Stomach (tissue), 9 donors: ENCODE data around the gene CFAP61. TPM values are rescaled to one million over a fixed set of nuclear protein-coding genes. Genes with fewer than 3 reads are reported as not detected.

ENCODE experiments used
- DNase-seq, 2 donors: peaks; one replicate each; pipeline versions ENCODE4 v3.0.0 to v3.0.0-alpha.2; 2013 to 2019
- H3K27ac ChIP-seq, 5 donors: fragments of 200-600 bp in 4 of 5; sonication (generic) in 4 of 5; one replicate each; pipeline ENCODE4 v1.5.1; 2013 to 2019; ENCODE audit warnings: mild to moderate bottlenecking in 1 of 5, moderate library complexity in 1 of 5
- H3K27me3 ChIP-seq, 3 donors: fragments of 200-600 bp; sonication (generic); one replicate each; pipeline ENCODE4 v1.5.1; 2017 to 2019; ENCODE audit warnings: mixed run types in 1 of 3
- H3K36me3 ChIP-seq, 4 donors: fragments of 200-600 bp; sonication (generic); 1 replicate in 3 of 4; 2 replicates in 1 of 4; pipeline ENCODE4 v1.5.1; 2016 to 2019
- H3K4me1 ChIP-seq, 4 donors: fragments of 200-600 bp; sonication (generic); one replicate each; pipeline ENCODE4 v1.5.1; 2016 to 2019
- H3K4me3 ChIP-seq, 4 donors: fragments of 200-600 bp; sonication (generic) in 3 of 4; one replicate each; pipeline ENCODE4 v1.5.1; 2016 to 2019; ENCODE audit warnings: mild to moderate bottlenecking in 1 of 4
- H3K9me3 ChIP-seq, 4 donors: fragments of 200-600 bp; sonication (generic); one replicate each; pipeline ENCODE4 v1.5.1; 2016 to 2019
- EP300 ChIP-seq: sonication (generic); formaldehyde crosslinking; IDR thresholded peaks from one replicate; pipeline ENCODE4 v1.6.1; 2017; ENCODE audit warnings: antibody characterized with exemption
- POLR2A ChIP-seq, 4 donors: fragments of 450-650 bp; IDR thresholded peaks; one replicate each; pipeline ENCODE4 v1.6.1; 2016; ENCODE audit warnings: antibody characterized with exemption in 4 of 4, control low read depth in 2 of 4, mild to moderate bottlenecking in 1 of 4, moderate library complexity in 1 of 4
- POLR2AphosphoS5 ChIP-seq, 3 donors: sonication (generic); formaldehyde crosslinking; IDR thresholded peaks; one replicate each; pipeline ENCODE4 v1.6.1; 2016; ENCODE audit warnings: antibody characterized with exemption in 3 of 3
- WGBS, 5 donors: extraction: QIAGEN DNeasy Blood & Tissue Kit in 3 of 5; methylation state at CpG; one replicate each; pipeline versions ENCODE4 v1.1.5 to v1.1.7; 2013 to 2018; 5-methylcytosine and 5-hydroxymethylcytosine counted together
- intact Hi-C: fragments of 100-400 bp; cut with DNase I; formaldehyde crosslinking; loops from one replicate; pipeline ENCODE4 v1.15.1; 2023; ENCODE audit warnings: low total_unique reads
- polyA plus RNA-seq, 3 donors: library from polyadenylated mRNA; stranded (reverse); fragments of 200-250 nt; gene quantifications; one replicate each; pipeline ENCODE4 v1.2.3, GENCODE V29; 2013
- total RNA-seq, 5 donors: library from RNA; depleted of rRNA; stranded (reverse); fragments of >200 nt; gene quantifications; one replicate each; pipeline versions ENCODE4 v1.1.0 to v1.2.3, GENCODE V29; 2014 to 2016
- TF ChIP-seq, protein P1 (sequence below), 7 experiments: fragments of 450-650 bp in 4 of 7; fragments of 200-600 bp in 3 of 7; sonication (generic) in 3 of 7; IDR thresholded peaks; one replicate each; pipeline ENCODE4 v1.5.1; 2016 to 2019; ENCODE audit warnings: antibody characterized with exemption in 7 of 7, control low read depth in 2 of 7, mild to moderate bottlenecking in 1 of 7
- donor health status: healthy with polysubstance abuse.
- donor health status: Bipolar disorder and iron deficiency.
- donor health status: healthy.

The CFAP61 gene
- total and polyA plus RNA-seq, 8 donors, result not detected

DNA sequence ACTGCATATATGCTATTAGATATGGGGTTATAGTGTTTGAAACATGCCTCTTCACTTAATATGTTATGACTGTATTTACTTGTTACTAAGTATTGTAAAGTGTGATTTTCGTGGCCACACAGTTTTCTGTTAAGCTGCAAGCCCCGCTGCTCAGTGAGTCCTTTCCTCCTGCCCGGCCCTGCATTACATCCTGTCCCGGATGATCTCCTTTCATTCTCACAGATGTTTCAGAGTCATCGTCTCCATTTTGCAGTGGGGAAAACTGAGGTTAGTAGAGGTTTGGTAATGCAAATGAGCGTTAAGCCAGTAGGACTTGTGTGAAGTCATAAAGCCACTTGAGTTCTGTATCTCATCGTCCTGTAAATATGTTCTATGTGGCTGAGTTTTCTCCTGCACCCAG is 155.5 kb downstream of the CFAP61 start:
- Histone ChIP-seq H3K9me3 (no peaks in the 10 kb centered on the region), H3K4me1 (peaks cover 0 to 4% (median 0%) of the 10 kb centered on the region in 4 donors), H3K4me3 (no peak overlapping the region), H3K27ac (no peak overlapping the region), H3K27me3 (peaks cover 0 to 4% (median 0%) of the 10 kb centered on the region in 3 donors), H3K36me3 (no peaks in the 10 kb centered on the region)
- intact Hi-C loops, result no loop called here
- no peak for DNase-seq
- WGBS, 5 donors, result 79 to 85% (median 81%) methylated on average over 7 of the region's 7 CpGs
- TF ChIP-seq POLR2AphosphoS5 (IDR thresholded peaks at IDR 0.05), result no peak
- no peak for TF ChIP-seq EP300
- TF ChIP-seq, protein P1, sequence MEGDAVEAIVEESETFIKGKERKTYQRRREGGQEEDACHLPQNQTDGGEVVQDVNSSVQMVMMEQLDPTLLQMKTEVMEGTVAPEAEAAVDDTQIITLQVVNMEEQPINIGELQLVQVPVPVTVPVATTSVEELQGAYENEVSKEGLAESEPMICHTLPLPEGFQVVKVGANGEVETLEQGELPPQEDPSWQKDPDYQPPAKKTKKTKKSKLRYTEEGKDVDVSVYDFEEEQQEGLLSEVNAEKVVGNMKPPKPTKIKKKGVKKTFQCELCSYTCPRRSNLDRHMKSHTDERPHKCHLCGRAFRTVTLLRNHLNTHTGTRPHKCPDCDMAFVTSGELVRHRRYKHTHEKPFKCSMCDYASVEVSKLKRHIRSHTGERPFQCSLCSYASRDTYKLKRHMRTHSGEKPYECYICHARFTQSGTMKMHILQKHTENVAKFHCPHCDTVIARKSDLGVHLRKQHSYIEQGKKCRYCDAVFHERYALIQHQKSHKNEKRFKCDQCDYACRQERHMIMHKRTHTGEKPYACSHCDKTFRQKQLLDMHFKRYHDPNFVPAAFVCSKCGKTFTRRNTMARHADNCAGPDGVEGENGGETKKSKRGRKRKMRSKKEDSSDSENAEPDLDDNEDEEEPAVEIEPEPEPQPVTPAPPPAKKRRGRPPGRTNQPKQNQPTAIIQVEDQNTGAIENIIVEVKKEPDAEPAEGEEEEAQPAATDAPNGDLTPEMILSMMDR (IDR thresholded peaks at IDR 0.05), result no peak
- TF ChIP-seq POLR2A (IDR thresholded peaks at IDR 0.05), result no peak

- Histone ChIP-seq H3K36me3 (no peaks in the 10 kb centered on the region), H3K4me1 (peaks cover 0 to 4% (median 0%) of the 10 kb centered on the region in 4 donors), H3K9me3 (no peaks in the 10 kb centered on the region), H3K4me3 (no peak overlapping the region), H3K27me3 (peaks cover 0 to 14% (median 3%) of the 10 kb centered on the region in 3 donors), H3K27ac (no peak overlapping the region)
- no peak for DNase-seq
- 72 to 86% (median 83%) methylated on average over 5 of the region's 5 CpGs for WGBS, 5 donors
- intact Hi-C loops, result no loop called here
- TF ChIP-seq POLR2A (IDR thresholded peaks at IDR 0.05) (no peak), POLR2AphosphoS5 (IDR thresholded peaks at IDR 0.05) (no peak)
- TF ChIP-seq, protein P1 (IDR thresholded peaks at IDR 0.05), result no peak
These were observed 157.4 kb downstream of the CFAP61 start for GRCh38 chr20:20209684-20210083.

- Histone ChIP-seq H3K4me3 (no peak overlapping the region), H3K27ac (no peak overlapping the region), H3K9me3 (no peaks in the 10 kb centered on the region), H3K27me3 (peaks cover 0 to 19% (median 3%) of the 10 kb centered on the region in 3 donors), H3K4me1 (peaks cover 0 to 4% (median 0%) of the 10 kb centered on the region in 4 donors), H3K36me3 (no peaks in the 10 kb centered on the region)
- TF ChIP-seq POLR2A (IDR thresholded peaks at IDR 0.05) (no peak), EP300 (no peak), POLR2AphosphoS5 (IDR thresholded peaks at IDR 0.05) (no peak)
- TF ChIP-seq, protein P1 (IDR thresholded peaks at IDR 0.05), result no peak
- no peak for DNase-seq
- intact Hi-C loops, result no loop called here
- WGBS, 5 donors, result 71 to 81% (median 81%) methylated on average over 5 of the region's 5 CpGs
These were observed 158.0 kb downstream of the CFAP61 start for GRCh38 chr20:20210327-20210726.

DNA sequence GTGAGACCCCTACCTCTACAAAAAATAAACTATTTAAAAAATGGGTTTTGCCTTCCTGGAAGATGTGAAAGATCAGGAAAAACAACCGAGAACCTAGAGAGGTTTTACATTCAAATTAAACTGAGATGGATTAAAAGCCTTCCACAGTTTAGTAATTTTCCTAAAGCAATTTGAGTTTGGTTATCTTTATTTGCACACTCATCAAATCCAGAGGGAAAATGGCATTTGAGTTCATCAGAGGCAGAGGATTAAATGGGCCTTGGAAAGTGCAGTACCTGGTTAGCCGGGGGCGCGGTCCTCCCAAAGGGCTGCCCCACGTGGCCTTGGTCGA is 158.6 kb downstream of the CFAP61 start:
- WGBS, 5 donors, result 75 to 81% (median 77%) methylated on average over 6 of the region's 6 CpGs
- intact Hi-C loops, result no loop called here
- H3K36me3 ChIP-seq, result no peaks in the 10 kb centered on the region
- no peak overlapping the region for H3K4me3 ChIP-seq
- no peak for DNase-seq
- peaks cover 0 to 19% (median 3%) of the 10 kb centered on the region in 3 donors for H3K27me3 ChIP-seq
- TF ChIP-seq, protein P1 (IDR thresholded peaks at IDR 0.05), result no peak
- TF ChIP-seq POLR2AphosphoS5 (IDR thresholded peaks at IDR 0.05) (no peak), POLR2A (IDR thresholded peaks at IDR 0.05) (no peak), EP300 (no peak)
- H3K27ac ChIP-seq, result no peak overlapping the region
- no peaks in the 10 kb centered on the region for H3K9me3 ChIP-seq
- H3K4me1 ChIP-seq, result peaks cover 0 to 4% (median 0%) of the 10 kb centered on the region in 4 donors
